Subcutaneous adipose tissue (tissue), 4 donors: ENCODE measurements around the gene RHOT1. TPM values are rescaled to one million over a fixed set of nuclear protein-coding genes. Genes with fewer than 3 reads are reported as not detected.

ENCODE experiments used
- small RNA-seq: library from RNA; depleted of rRNA; stranded (forward); fragments of <200 nt; gene quantifications from one replicate; pipeline ENCODE3, GENCODE V24; 2016
- total RNA-seq, 4 donors: library from RNA; depleted of rRNA; stranded (reverse); fragments of >200 nt; gene quantifications; one replicate each; pipeline ENCODE4 v1.1.0, GENCODE V29; 2016

RHOT1 gene
- total RNA-seq, 4 donors from 2014 or later: 56.6 to 112 (median 67.5) TPM

Small RNAs within 50 kb of the gene (small RNA-seq; reads per million reads assigned to genes)
- gene UBL5P2: not detected

Other genes starting within 250 kb of the RHOT1 start
- gene UTP6, start 240.8 kb upstream of the RHOT1 start, total RNA-seq: 10 to 100 TPM; 21.7 to 32.5 (median 28.7) TPM
- 10 to 100 TPM; 17.5 to 42.1 (median 19.7) TPM for gene SUZ12, start 205.5 kb upstream of the RHOT1 start, total RNA-seq
- gene LRRC37B, start 135.1 kb upstream of the RHOT1 start, total RNA-seq: 10 to 100 TPM; 14.7 to 22.4 (median 16.8) TPM
- under 1 TPM in 3 of 4 donors, not detected in 1; 0.22 to 0.34 (median 0.33) TPM for gene RHBDL3, start 123.3 kb downstream of the RHOT1 start, total RNA-seq
- 1 to 10 TPM; 3.1 to 8.5 (median 7.5) TPM for gene C17orf75, start 199.7 kb downstream of the RHOT1 start, total RNA-seq
- gene ZNF207, start 207.7 kb downstream of the RHOT1 start, total RNA-seq: 100 to 1,000 TPM; 131 to 197 (median 147) TPM